K562 (cell line): ENCODE results near the gene CLDN15. TPM values are rescaled to one million over a fixed set of nuclear protein-coding genes. Genes with fewer than 3 reads are reported as not detected.

Source experiments
- ATF2 ChIP-seq: sonication (generic); formaldehyde crosslinking; IDR thresholded peaks from 2 replicates; pipeline ENCODE4 v1.8.1; 2022; ENCODE audit warnings: missing genetic modification reagents
- ATF7 ChIP-seq: fragments of 450-650 bp; IDR thresholded peaks from 2 replicates; pipeline ENCODE4 v1.7.1; 2014; ENCODE audit warnings: mild to moderate bottlenecking, moderate library complexity
- CBFA2T2 ChIP-seq: fragments of 450-650 bp; conservative IDR thresholded peaks from 2 replicates; pipeline ENCODE4 v1.6.1; 2017; ENCODE audit warnings: mild to moderate bottlenecking
- CEBPZ ChIP-seq: fragments of 150-350 bp; IDR thresholded peaks from 2 replicates; pipeline ENCODE4 v1.6.1; 2014; ENCODE audit warnings: low read depth, mild to moderate bottlenecking, low read length, borderline replicate concordance
- ELK1 ChIP-seq: sonication (generic); formaldehyde crosslinking; IDR thresholded peaks from 2 replicates; pipeline ENCODE4 v1.8.1; 2022; ENCODE audit warnings: missing genetic modification reagents
- RBM34 ChIP-seq: fragments of 200-400 bp; formaldehyde crosslinking; IDR thresholded peaks from 2 replicates; pipeline ENCODE4 v1.6.1; 2018; ENCODE audit warnings: low read length, borderline replicate concordance; ENCODE audit not compliant: insufficient read depth
- RREB1 ChIP-seq: fragments of 250-450 bp; sonication (Bioruptor Pico); IDR thresholded peaks from 2 replicates; pipeline ENCODE4 v1.4.0; 2020
- ZNF408 ChIP-seq: fragments of 250-450 bp; sonication (Bioruptor Pico); IDR thresholded peaks from 2 replicates; pipeline ENCODE4 v1.4.0; 2020; ENCODE audit warnings: low read depth, mild to moderate bottlenecking, moderate library complexity
- ZNF507 ChIP-seq: conservative IDR thresholded peaks from 2 replicates; pipeline ENCODE4 v1.6.1; 2017; ENCODE audit warnings: missing genetic modification characterization, missing compliant biosample characterization
- ZNF780A ChIP-seq: fragments of 250-450 bp; sonication (Bioruptor Pico); IDR thresholded peaks from 2 replicates; pipeline ENCODE4 v1.5.0; 2021; ENCODE audit warnings: mild to moderate bottlenecking
- ZZZ3 ChIP-seq: fragments of 450-650 bp; IDR thresholded peaks from 2 replicates; pipeline ENCODE4 v1.6.1; 2016; ENCODE audit warnings: antibody characterized with exemption, mild to moderate bottlenecking, moderate library complexity
- polyA plus RNA-seq, 8 experiments: library from polyadenylated mRNA; depleted of rRNA in 4 of 8; stranded (reverse) in 5 of 8; unstranded in 3 of 8; fragments of >200 nt; fragmentation: Nextera tagmentation in 2 of 8; fragmentation: Illumina TruSeq in 1 of 8; extraction: Ambion mirVana in 2 of 8; extraction: Trizol in 1 of 8; gene quantifications; 2 replicates each; pipeline versions ENCODE4 v1.2.1 to v1.2.3, GENCODE V29; 2011 to 2014; ENCODE audit warnings: inconsistent platforms in 1 of 8, missing spikeins in 1 of 8
- total RNA-seq, 7 experiments: library from RNA; depleted of rRNA in 6 of 7; stranded (reverse); fragments of >200 nt in 6 of 7; fragmentation: Illumina TruSeq in 2 of 7; extraction: Trizol in 2 of 7; gene quantifications; 2 replicates each; pipeline versions ENCODE4 v1.2.1 to v1.2.3, GENCODE V29; 2011 to 2021; ENCODE audit warnings: low replicate concordance in 1 of 7

The CLDN15 gene
- total and polyA plus RNA-seq, 9 of the 15 experiments (the other 6 are each of a cell fraction or from before 2014, with no cell fraction given): 0.32 to 14.5 (median 7.4) TPM

- TF ChIP-seq ATF2 (CRISPR knock-in tag) (no peak), ZNF780A (no peak), CEBPZ (no peak), ZNF408 (CRISPR knock-in tag) (no peak), RBM34 (no peak), ZZZ3 (no peak), ELK1 (CRISPR knock-in tag) (no peak), RREB1 (no peak), CBFA2T2 (peak; percentile 49), ZNF507 (tag) (no peak), ATF7 (peak; percentile 62; the same call in 1 of the 2 replicates)
These were observed 7.6 kb upstream of the CLDN15 start (continued) for GRCh38 chr7:101245147-101245668.
